HepG2 (cell line): ENCODE measurements around the gene GRM8. TPM values are rescaled to one million over a fixed set of nuclear protein-coding genes. Genes with fewer than 3 reads are reported as not detected.

Source experiments
- ATAC-seq: fragments of 200-7000 bp; cut with Tn5 transposase; 3 replicates; pipeline ENCODE4 v1.9.1; 2020; ENCODE audit warnings: mild to moderate bottlenecking, moderate library complexity
- BruUV-seq: library from RNA; stranded (reverse); fragments of 400-500 nt; replicated peaks from 2 replicates; lab custom pipeline; 2021; lab: Mats Ljungman, UMichigan
- CTCF ChIA-PET: fragments of 300-600 bp; formaldehyde crosslinking; extraction: SDS; loops from one replicate; lab custom pipeline; 2021; ENCODE audit warnings: low total read pairs, inconsistent platforms, low intra/inter-chr PET ratio; lab: Yijun Ruan, JAX
- POLR2A ChIA-PET: fragments of 350-600 bp; sonication (Branson Sonifier 250); formaldehyde crosslinking; loops from one replicate; lab custom pipeline; 2020; ENCODE audit warnings: antibody characterized with exemption, inconsistent platforms; lab: Yijun Ruan, JAX
- DNase-seq: peaks from one replicate; pipeline ENCODE4 v3.0.0-alpha.2; 2015; ENCODE audit warnings: low spot score
- FAIRE-seq: peaks from 3 replicates; lab custom pipeline; 2011; peaks lifted over from hg19 to GRCh38; lab: Jason Lieb, UNC
- H2AFZ ChIP-seq: one replicate; pipeline ENCODE4 v1.6.1; 2011; ENCODE audit warnings: low read length, inconsistent platforms
- H3K27ac ChIP-seq: fragments of 300-600 bp; 3 replicates; pipeline ENCODE4 v1.8.0; 2011; ENCODE audit warnings: mixed run types, mild to moderate bottlenecking, mixed read lengths, low read length, inconsistent platforms; ENCODE audit not compliant: insufficient read depth; ENCODE audit errors: extremely low read length
- H3K27me3 ChIP-seq, 2 experiments: fragments of 200-600 bp in 1 of 2; 2 replicates in 1 of 2; 3 replicates in 1 of 2; pipeline versions ENCODE4 v1.6.0 to v1.8.0; 2011; ENCODE audit warnings: low read length in 2 of 2, mild to moderate bottlenecking in 2 of 2, moderate library complexity in 2 of 2, inconsistent platforms in 1 of 2; ENCODE audit not compliant: insufficient read depth in 2 of 2, control insufficient read depth in 1 of 2
- H3K36me3 ChIP-seq, 2 experiments: fragments of 200-600 bp in 1 of 2; replicated peaks in 1 of 2; 2 replicates in 1 of 2; 3 replicates in 1 of 2; pipeline versions ENCODE4 v1.5.1 to v1.8.0; 2011; ENCODE audit warnings: low read length in 2 of 2, inconsistent platforms in 1 of 2; ENCODE audit not compliant: insufficient read depth in 2 of 2, control insufficient read depth in 1 of 2
- H3K4me1 ChIP-seq: 2 replicates; pipeline ENCODE4 v1.5.1; 2012; ENCODE audit warnings: low read length, inconsistent platforms; ENCODE audit not compliant: insufficient read depth
- H3K4me2 ChIP-seq: 2 replicates; pipeline ENCODE4 v1.6.0; 2011; ENCODE audit warnings: low read depth, low read length, inconsistent platforms
- H3K4me3 ChIP-seq, 3 experiments: fragments of 200-600 bp in 1 of 3; sonication (generic), shearing (Covaris generic) in 1 of 3; replicated peaks in 1 of 3; 2 replicates each; pipeline ENCODE4 v1.5.1; 2011 to 2016; ENCODE audit warnings: low read length in 3 of 3, inconsistent platforms in 2 of 3, low read depth in 2 of 3, mild to moderate bottlenecking in 2 of 3, control low read depth in 1 of 3, mixed read lengths in 1 of 3; ENCODE audit not compliant: insufficient read depth in 1 of 3
- H3K79me2 ChIP-seq: one replicate; pipeline ENCODE4 v1.6.1; 2011; ENCODE audit warnings: low read length, inconsistent platforms; ENCODE audit not compliant: insufficient read depth
- H3K9ac ChIP-seq: 2 replicates; pipeline ENCODE4 v1.6.0; 2011; ENCODE audit warnings: mild to moderate bottlenecking, low read depth, low read length, inconsistent platforms; ENCODE audit not compliant: insufficient read depth
- H3K9me3 ChIP-seq: 2 replicates; pipeline ENCODE4 v1.5.1; 2012; ENCODE audit warnings: mild to moderate bottlenecking, low read length
- H4K20me1 ChIP-seq: 2 replicates; pipeline ENCODE4 v1.6.0; 2011; ENCODE audit warnings: inconsistent platforms, mild to moderate bottlenecking, low read length, moderate library complexity; ENCODE audit not compliant: insufficient read depth
- CHD4 ChIP-seq: fragments of 200-600 bp; sonication (generic); IDR thresholded peaks from 2 replicates; pipeline ENCODE4 v1.7.0; 2017; ENCODE audit warnings: mild to moderate bottlenecking, low read length, borderline replicate concordance
- HDAC2 ChIP-seq: sonication (generic); formaldehyde crosslinking; IDR thresholded peaks from 2 replicates; pipeline ENCODE4 v1.4.0; 2020; ENCODE audit warnings: missing genetic modification reagents
- HNRNPUL1 ChIP-seq: fragments of 200-400 bp; formaldehyde crosslinking; IDR thresholded peaks from 2 replicates; pipeline ENCODE4 v1.6.1; 2017; ENCODE audit warnings: low read depth, mild to moderate bottlenecking, low read length, moderate library complexity
- KDM5B ChIP-seq: sonication (generic); formaldehyde crosslinking; IDR thresholded peaks from 2 replicates; pipeline ENCODE4 v1.4.0; 2020; ENCODE audit warnings: missing genetic modification reagents, mild to moderate bottlenecking, borderline replicate concordance
- KMT2A ChIP-seq: sonication (generic); formaldehyde crosslinking; IDR thresholded peaks from 2 replicates; pipeline ENCODE4 v1.4.0; 2020; ENCODE audit warnings: missing genetic modification reagents
- SALL1 ChIP-seq: sonication (generic); formaldehyde crosslinking; IDR thresholded peaks from 2 replicates; pipeline ENCODE4 v1.8.0; 2022; ENCODE audit warnings: mild to moderate bottlenecking, missing genetic modification reagents
- SMAD1 ChIP-seq: sonication (generic); formaldehyde crosslinking; IDR thresholded peaks from 2 replicates; pipeline ENCODE4 v1.4.0; 2020; ENCODE audit warnings: missing genetic modification reagents, low read depth, mild to moderate bottlenecking, borderline replicate concordance
- SRF ChIP-seq: IDR thresholded peaks from 2 replicates; pipeline ENCODE4 v1.6.1; 2011; ENCODE audit warnings: mild to moderate bottlenecking, low read depth, low read length, moderate library complexity
- ZNF672 ChIP-seq: sonication (generic); formaldehyde crosslinking; IDR thresholded peaks from 2 replicates; pipeline ENCODE4 v1.8.1; 2022; ENCODE audit warnings: missing genetic modification reagents
- ZSCAN31 ChIP-seq: sonication (generic); formaldehyde crosslinking; IDR thresholded peaks from 2 replicates; pipeline ENCODE4 v1.5.0; 2020; ENCODE audit warnings: low read depth, mild to moderate bottlenecking, missing genetic modification reagents
- WGBS: methylation state at CpG from one replicate; pipeline ENCODE4 v1.1.6; 2017; ENCODE audit warnings: low lambda C conversion rate; 5-methylcytosine and 5-hydroxymethylcytosine counted together
- in situ Hi-C: cut with HindIII; loops from 2 replicates; pipeline ENCODE4 v1.10.0; 2017; ENCODE audit warnings: low pct_unique_long_range_greater_than_20kb; ENCODE audit not compliant: extremely low pct_ligation_motif_present
- intact Hi-C: fragments of 100-400 bp; cut with micrococcal nuclease; formaldehyde crosslinking; loops from one replicate; pipeline ENCODE4 v1.10.0; 2022; ENCODE audit not compliant: unreplicated experiment
- polyA plus RNA-seq, 8 experiments: library from polyadenylated mRNA; depleted of rRNA in 3 of 8; stranded (reverse) in 7 of 8; unstranded in 1 of 8; fragments of >200 nt; fragmentation: Illumina TruSeq in 4 of 8; extraction: Trizol in 4 of 8; gene quantifications; 2 replicates each; pipeline versions ENCODE4 v1.2.1 to v1.2.3, GENCODE V29; 2011 to 2016; ENCODE audit warnings: low read depth in 4 of 8, missing spikeins in 1 of 8, mixed read lengths in 1 of 8; ENCODE audit not compliant: insufficient read depth in 1 of 8
- total RNA-seq, 5 experiments: library from RNA; depleted of rRNA; stranded (reverse); fragments of >200 nt; fragmentation: Illumina TruSeq; extraction: Trizol; gene quantifications; 2 replicates each; pipeline ENCODE4 v1.2.3, GENCODE V29; 2016; ENCODE audit warnings: low read depth in 1 of 5
- TF ChIP-seq, protein P1 (sequence below): sonication (generic); formaldehyde crosslinking; conservative IDR thresholded peaks from 2 replicates; pipeline ENCODE4 v1.8.0; 2022; ENCODE audit warnings: low read depth, missing genetic modification reagents
- TF ChIP-seq, protein P2 (sequence below): sonication (generic); formaldehyde crosslinking; IDR thresholded peaks from 2 replicates; pipeline ENCODE4 v1.5.0; 2020; ENCODE audit warnings: mild to moderate bottlenecking, low read depth, missing genetic modification reagents, borderline replicate concordance
- TF ChIP-seq, protein P3 (sequence below): sonication (generic); formaldehyde crosslinking; IDR thresholded peaks from 2 replicates; pipeline ENCODE4 v1.4.0; 2020; ENCODE audit warnings: missing genetic modification reagents, mild to moderate bottlenecking, borderline replicate concordance
- TF ChIP-seq, protein P4 (sequence below): sonication (generic); formaldehyde crosslinking; IDR thresholded peaks from 2 replicates; pipeline ENCODE4 v1.5.0; 2020; ENCODE audit warnings: mild to moderate bottlenecking, missing genetic modification reagents

GRM8 gene
- total and polyA plus RNA-seq, 2 of the 13 experiments (the other 11 are each of a cell fraction or from before 2014, with no cell fraction given), result not detected

DNA sequence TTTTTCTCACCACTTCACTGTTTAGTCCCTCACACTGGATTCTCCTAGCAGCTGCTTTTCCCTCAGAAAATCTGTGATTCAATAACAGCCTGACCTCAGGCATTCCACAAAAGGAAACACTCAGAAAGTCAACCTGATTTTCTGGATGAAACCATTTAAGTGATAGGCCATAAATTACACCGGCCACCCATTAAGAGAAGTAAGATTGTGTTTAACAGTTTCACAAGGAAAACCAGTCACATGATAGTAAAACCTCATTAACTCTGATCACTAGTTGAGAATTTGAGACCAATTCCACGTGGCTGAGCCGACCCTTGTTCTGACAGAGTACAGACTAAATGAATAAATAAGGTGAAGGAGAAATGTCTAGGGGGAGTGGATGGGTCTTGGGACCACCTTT is 7.7 kb downstream of the GRM8 start:
- Histone ChIP-seq H3K4me1 (no peaks in the 10 kb centered on the region), H3K27me3 (peaks cover 1 to 34% of the 10 kb centered on the region in 2 experiments; a peak in 2 of 5 replicates), H3K4me3 (no peak overlapping the region), H3K4me2 (no peak overlapping the region), H3K36me3 (no peaks in the 10 kb centered on the region), H4K20me1 (no peaks in the 10 kb centered on the region), H3K9me3 (no peaks in the 10 kb centered on the region), H3K79me2 (no peaks in the 10 kb centered on the region), H2AFZ (no peak overlapping the region), H3K9ac (no peak overlapping the region), H3K27ac (no peak overlapping the region)
- intact Hi-C loops (no loop called here), in situ Hi-C loops (no loop called here)
- DNase-seq (no peak), ATAC-seq (no peak), FAIRE-seq (no peak)
- 0% methylated on average over 3 of the region's 3 CpGs for WGBS
- POLR2A ChIA-PET, result no interaction called here
- no TSS peak for BruUV-seq
- CTCF ChIA-PET, result no interaction called here
- TF ChIP-seq CHD4, result no peak
- TF ChIP-seq, protein P1, sequence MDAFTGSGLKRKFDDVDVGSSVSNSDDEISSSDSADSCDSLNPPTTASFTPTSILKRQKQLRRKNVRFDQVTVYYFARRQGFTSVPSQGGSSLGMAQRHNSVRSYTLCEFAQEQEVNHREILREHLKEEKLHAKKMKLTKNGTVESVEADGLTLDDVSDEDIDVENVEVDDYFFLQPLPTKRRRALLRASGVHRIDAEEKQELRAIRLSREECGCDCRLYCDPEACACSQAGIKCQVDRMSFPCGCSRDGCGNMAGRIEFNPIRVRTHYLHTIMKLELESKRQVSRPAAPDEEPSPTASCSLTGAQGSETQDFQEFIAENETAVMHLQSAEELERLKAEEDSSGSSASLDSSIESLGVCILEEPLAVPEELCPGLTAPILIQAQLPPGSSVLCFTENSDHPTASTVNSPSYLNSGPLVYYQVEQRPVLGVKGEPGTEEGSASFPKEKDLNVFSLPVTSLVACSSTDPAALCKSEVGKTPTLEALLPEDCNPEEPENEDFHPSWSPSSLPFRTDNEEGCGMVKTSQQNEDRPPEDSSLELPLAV, result no peak
- TF ChIP-seq HDAC2 (CRISPR knock-in tag), result no peak
- no peak for TF ChIP-seq SALL1 (CRISPR knock-in tag)
- TF ChIP-seq, protein P2, sequence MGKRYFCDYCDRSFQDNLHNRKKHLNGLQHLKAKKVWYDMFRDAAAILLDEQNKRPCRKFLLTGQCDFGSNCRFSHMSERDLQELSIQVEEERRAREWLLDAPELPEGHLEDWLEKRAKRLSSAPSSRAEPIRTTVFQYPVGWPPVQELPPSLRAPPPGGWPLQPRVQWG (CRISPR knock-in tag), result no peak
- TF ChIP-seq, protein P3, sequence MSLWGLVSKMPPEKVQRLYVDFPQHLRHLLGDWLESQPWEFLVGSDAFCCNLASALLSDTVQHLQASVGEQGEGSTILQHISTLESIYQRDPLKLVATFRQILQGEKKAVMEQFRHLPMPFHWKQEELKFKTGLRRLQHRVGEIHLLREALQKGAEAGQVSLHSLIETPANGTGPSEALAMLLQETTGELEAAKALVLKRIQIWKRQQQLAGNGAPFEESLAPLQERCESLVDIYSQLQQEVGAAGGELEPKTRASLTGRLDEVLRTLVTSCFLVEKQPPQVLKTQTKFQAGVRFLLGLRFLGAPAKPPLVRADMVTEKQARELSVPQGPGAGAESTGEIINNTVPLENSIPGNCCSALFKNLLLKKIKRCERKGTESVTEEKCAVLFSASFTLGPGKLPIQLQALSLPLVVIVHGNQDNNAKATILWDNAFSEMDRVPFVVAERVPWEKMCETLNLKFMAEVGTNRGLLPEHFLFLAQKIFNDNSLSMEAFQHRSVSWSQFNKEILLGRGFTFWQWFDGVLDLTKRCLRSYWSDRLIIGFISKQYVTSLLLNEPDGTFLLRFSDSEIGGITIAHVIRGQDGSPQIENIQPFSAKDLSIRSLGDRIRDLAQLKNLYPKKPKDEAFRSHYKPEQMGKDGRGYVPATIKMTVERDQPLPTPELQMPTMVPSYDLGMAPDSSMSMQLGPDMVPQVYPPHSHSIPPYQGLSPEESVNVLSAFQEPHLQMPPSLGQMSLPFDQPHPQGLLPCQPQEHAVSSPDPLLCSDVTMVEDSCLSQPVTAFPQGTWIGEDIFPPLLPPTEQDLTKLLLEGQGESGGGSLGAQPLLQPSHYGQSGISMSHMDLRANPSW (CRISPR knock-in tag), result no peak
- no peak for TF ChIP-seq SMAD1 (CRISPR knock-in tag)
- TF ChIP-seq ZNF672 (CRISPR knock-in tag), result no peak
- TF ChIP-seq HNRNPUL1, result no peak
- TF ChIP-seq ZSCAN31 (CRISPR knock-in tag), result no peak
- no peak for TF ChIP-seq SRF
- TF ChIP-seq KDM5B (CRISPR knock-in tag), result no peak
- TF ChIP-seq KMT2A (CRISPR knock-in tag), result no peak
- TF ChIP-seq, protein P4, sequence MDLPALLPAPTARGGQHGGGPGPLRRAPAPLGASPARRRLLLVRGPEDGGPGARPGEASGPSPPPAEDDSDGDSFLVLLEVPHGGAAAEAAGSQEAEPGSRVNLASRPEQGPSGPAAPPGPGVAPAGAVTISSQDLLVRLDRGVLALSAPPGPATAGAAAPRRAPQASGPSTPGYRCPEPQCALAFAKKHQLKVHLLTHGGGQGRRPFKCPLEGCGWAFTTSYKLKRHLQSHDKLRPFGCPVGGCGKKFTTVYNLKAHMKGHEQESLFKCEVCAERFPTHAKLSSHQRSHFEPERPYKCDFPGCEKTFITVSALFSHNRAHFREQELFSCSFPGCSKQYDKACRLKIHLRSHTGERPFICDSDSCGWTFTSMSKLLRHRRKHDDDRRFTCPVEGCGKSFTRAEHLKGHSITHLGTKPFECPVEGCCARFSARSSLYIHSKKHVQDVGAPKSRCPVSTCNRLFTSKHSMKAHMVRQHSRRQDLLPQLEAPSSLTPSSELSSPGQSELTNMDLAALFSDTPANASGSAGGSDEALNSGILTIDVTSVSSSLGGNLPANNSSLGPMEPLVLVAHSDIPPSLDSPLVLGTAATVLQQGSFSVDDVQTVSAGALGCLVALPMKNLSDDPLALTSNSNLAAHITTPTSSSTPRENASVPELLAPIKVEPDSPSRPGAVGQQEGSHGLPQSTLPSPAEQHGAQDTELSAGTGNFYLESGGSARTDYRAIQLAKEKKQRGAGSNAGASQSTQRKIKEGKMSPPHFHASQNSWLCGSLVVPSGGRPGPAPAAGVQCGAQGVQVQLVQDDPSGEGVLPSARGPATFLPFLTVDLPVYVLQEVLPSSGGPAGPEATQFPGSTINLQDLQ, result no peak
